ENCODE measurements around the gene SYNDIG1L. TPM values are rescaled to one million over a fixed set of nuclear protein-coding genes. Genes with fewer than 3 reads are reported as not detected.

The SYNDIG1L gene
- total RNA-seq, 1 experiment from 2014 or later, result 0.33 TPM

DNA sequence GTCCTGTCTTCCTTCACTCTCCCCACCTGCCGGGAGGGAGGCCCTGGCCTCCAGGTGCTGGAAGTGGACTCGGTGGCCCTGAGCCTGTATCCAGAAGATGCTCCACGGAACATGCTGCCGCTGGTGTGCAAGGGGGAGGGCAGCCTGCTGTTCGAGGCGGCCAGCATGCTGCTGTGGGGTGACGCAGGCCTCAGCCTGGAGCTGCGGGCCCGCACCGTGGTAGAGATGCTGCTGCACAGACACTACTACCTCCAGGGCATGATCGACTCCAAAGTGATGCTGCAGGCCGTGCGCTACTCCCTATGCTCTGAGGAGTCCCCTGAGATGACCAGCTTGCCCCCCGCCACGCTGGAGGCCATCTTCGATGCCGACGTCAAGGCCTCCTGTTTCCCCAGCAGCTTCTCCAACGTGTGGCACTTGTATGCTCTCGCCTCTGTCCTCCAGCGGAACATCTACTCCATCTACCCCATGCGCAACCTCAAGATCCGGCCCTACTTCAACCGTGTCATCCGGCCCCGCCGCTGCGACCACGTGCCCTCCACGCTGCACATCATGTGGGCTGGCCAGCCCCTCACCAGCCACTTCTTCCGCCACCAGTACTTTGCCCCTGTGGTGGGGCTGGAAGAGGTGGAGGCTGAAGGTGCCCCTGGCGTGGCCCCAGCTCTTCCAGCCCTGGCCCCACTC, 69.0 kb downstream of the SYNDIG1L start:
- H3T11ph ChIP-seq (ENCODE audit: low read length), result no peak overlapping the region
- no peak overlapping the region for H4K8ac ChIP-seq (replicated peaks; ENCODE audit: insufficient read length, low read depth, low read length)
- H2BK120ac ChIP-seq (ENCODE audit: low read depth, low read length, poor library complexity, severe bottlenecking), result no peak overlapping the region
- H3K79me1 ChIP-seq (ENCODE audit: insufficient read depth, low read depth, low read length, poor library complexity, severe bottlenecking), result peaks cover 3% of the 10 kb centered on the region
- no peak overlapping the region for H3K56ac ChIP-seq (ENCODE audit: insufficient read length, low read depth, low read length)
- no CpG with 5 or more reads among the region's 32 CpGs for WGBS (ENCODE audit: extremely low coverage, insufficient read length, low lambda C conversion rate)
- H3K4me2 ChIP-seq (ENCODE audit: insufficient read depth, insufficient read length, low read length), result no peak overlapping the region
- H3K14ac ChIP-seq (ENCODE audit: insufficient read depth, low read length), result no peak overlapping the region
- H2AFZ ChIP-seq (ENCODE audit: low read length), result no peak overlapping the region
- peaks cover 39 to 54% of the 10 kb centered on the region in 2 experiments for H3K4me1 Mint-ChIP-seq
- peak overlapping the region; percentile 55 to 79 (median 79); a peak in 5 of 7 replicates for H3K27ac Mint-ChIP-seq
- H2BK5ac ChIP-seq (ENCODE audit: insufficient read length, low read length), result no peak overlapping the region
- H4K5ac ChIP-seq (ENCODE audit: insufficient read length, low read depth, low read length), result no peak overlapping the region
- peaks cover 40 to 74% (median 51%) of the 10 kb centered on the region in 3 experiments for H3K36me3 Mint-ChIP-seq (ENCODE audit: insufficient read depth in 1 of 3, low read depth in 3 of 3)
- H3K23ac ChIP-seq (ENCODE audit: insufficient read length, low read depth, low read length), result no peak overlapping the region
- H3K27me3 Mint-ChIP-seq (ENCODE audit: low read depth), result no peaks in the 10 kb centered on the region
- no peak overlapping the region for H4K91ac ChIP-seq (ENCODE audit: insufficient read length, low read depth, low read length)
- H3K4me1 ChIP-seq (ENCODE audit: insufficient read depth, low read length), result no peaks in the 10 kb centered on the region; the same call in 1 of the 2 replicates
- no peak overlapping the region for H2BK12ac ChIP-seq (ENCODE audit: insufficient read length, low read depth, low read length)
- H3K9me3 ChIP-seq (ENCODE audit: control insufficient read depth, low read depth, low read length), result no peaks in the 10 kb centered on the region
- no peak for DNase-seq
- H3K18ac ChIP-seq (ENCODE audit: insufficient read length, low read depth, low read length), result no peak overlapping the region
- no peaks in the 10 kb centered on the region for H4K20me1 ChIP-seq (ENCODE audit: control insufficient read depth, insufficient read depth, insufficient read length)
- H3K23me2 ChIP-seq (ENCODE audit: insufficient read length, low read depth, low read length, poor library complexity, severe bottlenecking), result no peaks in the 10 kb centered on the region
- H2BK15ac ChIP-seq (ENCODE audit: low read depth, low read length), result no peak overlapping the region
- H3K27me3 ChIP-seq (ENCODE audit: insufficient read depth, low read length), result no peaks in the 10 kb centered on the region
- no peak overlapping the region; a peak in 1 of 5 replicates for H3K4me3 Mint-ChIP-seq
- no peak overlapping the region for H3K27ac ChIP-seq (ENCODE audit: insufficient read length, low read depth, low read length)
- H2AK5ac ChIP-seq (ENCODE audit: insufficient read length, low read length), result no peak overlapping the region
- no peak overlapping the region for H2BK20ac ChIP-seq (ENCODE audit: low read depth, low read length, poor library complexity, severe bottlenecking)
- TF ChIP-seq, protein P1, sequence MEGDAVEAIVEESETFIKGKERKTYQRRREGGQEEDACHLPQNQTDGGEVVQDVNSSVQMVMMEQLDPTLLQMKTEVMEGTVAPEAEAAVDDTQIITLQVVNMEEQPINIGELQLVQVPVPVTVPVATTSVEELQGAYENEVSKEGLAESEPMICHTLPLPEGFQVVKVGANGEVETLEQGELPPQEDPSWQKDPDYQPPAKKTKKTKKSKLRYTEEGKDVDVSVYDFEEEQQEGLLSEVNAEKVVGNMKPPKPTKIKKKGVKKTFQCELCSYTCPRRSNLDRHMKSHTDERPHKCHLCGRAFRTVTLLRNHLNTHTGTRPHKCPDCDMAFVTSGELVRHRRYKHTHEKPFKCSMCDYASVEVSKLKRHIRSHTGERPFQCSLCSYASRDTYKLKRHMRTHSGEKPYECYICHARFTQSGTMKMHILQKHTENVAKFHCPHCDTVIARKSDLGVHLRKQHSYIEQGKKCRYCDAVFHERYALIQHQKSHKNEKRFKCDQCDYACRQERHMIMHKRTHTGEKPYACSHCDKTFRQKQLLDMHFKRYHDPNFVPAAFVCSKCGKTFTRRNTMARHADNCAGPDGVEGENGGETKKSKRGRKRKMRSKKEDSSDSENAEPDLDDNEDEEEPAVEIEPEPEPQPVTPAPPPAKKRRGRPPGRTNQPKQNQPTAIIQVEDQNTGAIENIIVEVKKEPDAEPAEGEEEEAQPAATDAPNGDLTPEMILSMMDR (conservative IDR thresholded peaks at IDR 0.05), result no peak
- H3K9me3 Mint-ChIP-seq, result no peaks in the 10 kb centered on the region
- no peak overlapping the region for H3K4ac ChIP-seq (ENCODE audit: low read depth, low read length)
- no peak overlapping the region for H3K9ac ChIP-seq (ENCODE audit: extremely low read depth, insufficient read length, low read length)
- peaks cover 49% of the 10 kb centered on the region for H3K79me2 ChIP-seq (ENCODE audit: insufficient read depth, low read length)

Other genes with a start within 250 kb of the SYNDIG1L start
- not detected in 2 replicates for gene VSX2, start 186.8 kb downstream of the SYNDIG1L start, total RNA-seq (2021)
- gene ABCD4, start 123.3 kb downstream of the SYNDIG1L start, total RNA-seq (2021), result 79.1 and 80.9 TPM in 2 replicates
- 104 and 105 TPM in 2 replicates for gene VRTN, start 77.7 kb downstream of the SYNDIG1L start, total RNA-seq (2021)
- gene NPC2, start 67.1 kb upstream of the SYNDIG1L start, total RNA-seq (2021), result 133 and 137 TPM in 2 replicates
- gene ISCA2, start 67.6 kb upstream of the SYNDIG1L start, total RNA-seq (2021), result 36.3 and 37.5 TPM in 2 replicates
- 0.75 and 0.77 TPM in 2 replicates for gene LTBP2, start 186.0 kb upstream of the SYNDIG1L start, total RNA-seq (2021)